ENCODE results near the gene INAFM1.

DNA sequence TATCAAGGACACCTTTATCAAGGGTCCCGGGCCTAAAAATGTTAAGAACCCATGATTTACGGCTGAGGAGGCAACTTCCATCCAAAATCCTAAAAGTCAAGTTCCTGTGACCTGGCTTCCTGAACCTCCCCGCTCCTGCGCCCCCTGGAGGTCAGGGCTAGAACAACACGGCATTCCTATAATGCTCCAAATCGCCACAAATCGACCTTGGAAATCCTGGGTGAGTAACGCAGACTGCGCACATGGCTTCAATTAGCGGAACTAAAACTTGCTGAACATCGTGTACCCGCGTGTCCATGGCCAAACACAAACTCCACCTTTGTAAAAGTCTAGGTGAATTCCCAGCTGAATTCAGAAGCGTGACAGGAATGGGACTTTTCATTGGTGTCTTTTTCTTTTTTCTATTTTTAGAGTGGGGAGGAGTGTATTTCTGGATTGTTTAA is 30.6 kb downstream of the INAFM1 start:
- TF ChIP-seq, protein P1, sequence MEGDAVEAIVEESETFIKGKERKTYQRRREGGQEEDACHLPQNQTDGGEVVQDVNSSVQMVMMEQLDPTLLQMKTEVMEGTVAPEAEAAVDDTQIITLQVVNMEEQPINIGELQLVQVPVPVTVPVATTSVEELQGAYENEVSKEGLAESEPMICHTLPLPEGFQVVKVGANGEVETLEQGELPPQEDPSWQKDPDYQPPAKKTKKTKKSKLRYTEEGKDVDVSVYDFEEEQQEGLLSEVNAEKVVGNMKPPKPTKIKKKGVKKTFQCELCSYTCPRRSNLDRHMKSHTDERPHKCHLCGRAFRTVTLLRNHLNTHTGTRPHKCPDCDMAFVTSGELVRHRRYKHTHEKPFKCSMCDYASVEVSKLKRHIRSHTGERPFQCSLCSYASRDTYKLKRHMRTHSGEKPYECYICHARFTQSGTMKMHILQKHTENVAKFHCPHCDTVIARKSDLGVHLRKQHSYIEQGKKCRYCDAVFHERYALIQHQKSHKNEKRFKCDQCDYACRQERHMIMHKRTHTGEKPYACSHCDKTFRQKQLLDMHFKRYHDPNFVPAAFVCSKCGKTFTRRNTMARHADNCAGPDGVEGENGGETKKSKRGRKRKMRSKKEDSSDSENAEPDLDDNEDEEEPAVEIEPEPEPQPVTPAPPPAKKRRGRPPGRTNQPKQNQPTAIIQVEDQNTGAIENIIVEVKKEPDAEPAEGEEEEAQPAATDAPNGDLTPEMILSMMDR (IDR thresholded peaks at IDR 0.05) = peak; percentile 96
- TF ChIP-seq USF2 (CRISPR knock-in tag; IDR thresholded peaks at IDR 0.05) (no peak), USF1 (CRISPR knock-in tag; IDR thresholded peaks at IDR 0.05) (no peak), OVOL2 (CRISPR knock-in tag; IDR thresholded peaks at IDR 0.05; ENCODE audit: borderline replicate concordance) (no peak), FOXP4 (CRISPR knock-in tag; IDR thresholded peaks at IDR 0.05) (no peak), SMAD3 (CRISPR knock-in tag; IDR thresholded peaks at IDR 0.05; ENCODE audit: borderline replicate concordance) (no peak), NR3C1 (CRISPR knock-in tag; conservative IDR thresholded peaks at IDR 0.05; ENCODE audit: low read depth) (no peak), IRF1 (CRISPR knock-in tag; IDR thresholded peaks at IDR 0.05) (no peak), KAT7 (CRISPR knock-in tag; IDR thresholded peaks at IDR 0.05; ENCODE audit: borderline replicate concordance) (no peak)
- TF ChIP-seq, protein P2, sequence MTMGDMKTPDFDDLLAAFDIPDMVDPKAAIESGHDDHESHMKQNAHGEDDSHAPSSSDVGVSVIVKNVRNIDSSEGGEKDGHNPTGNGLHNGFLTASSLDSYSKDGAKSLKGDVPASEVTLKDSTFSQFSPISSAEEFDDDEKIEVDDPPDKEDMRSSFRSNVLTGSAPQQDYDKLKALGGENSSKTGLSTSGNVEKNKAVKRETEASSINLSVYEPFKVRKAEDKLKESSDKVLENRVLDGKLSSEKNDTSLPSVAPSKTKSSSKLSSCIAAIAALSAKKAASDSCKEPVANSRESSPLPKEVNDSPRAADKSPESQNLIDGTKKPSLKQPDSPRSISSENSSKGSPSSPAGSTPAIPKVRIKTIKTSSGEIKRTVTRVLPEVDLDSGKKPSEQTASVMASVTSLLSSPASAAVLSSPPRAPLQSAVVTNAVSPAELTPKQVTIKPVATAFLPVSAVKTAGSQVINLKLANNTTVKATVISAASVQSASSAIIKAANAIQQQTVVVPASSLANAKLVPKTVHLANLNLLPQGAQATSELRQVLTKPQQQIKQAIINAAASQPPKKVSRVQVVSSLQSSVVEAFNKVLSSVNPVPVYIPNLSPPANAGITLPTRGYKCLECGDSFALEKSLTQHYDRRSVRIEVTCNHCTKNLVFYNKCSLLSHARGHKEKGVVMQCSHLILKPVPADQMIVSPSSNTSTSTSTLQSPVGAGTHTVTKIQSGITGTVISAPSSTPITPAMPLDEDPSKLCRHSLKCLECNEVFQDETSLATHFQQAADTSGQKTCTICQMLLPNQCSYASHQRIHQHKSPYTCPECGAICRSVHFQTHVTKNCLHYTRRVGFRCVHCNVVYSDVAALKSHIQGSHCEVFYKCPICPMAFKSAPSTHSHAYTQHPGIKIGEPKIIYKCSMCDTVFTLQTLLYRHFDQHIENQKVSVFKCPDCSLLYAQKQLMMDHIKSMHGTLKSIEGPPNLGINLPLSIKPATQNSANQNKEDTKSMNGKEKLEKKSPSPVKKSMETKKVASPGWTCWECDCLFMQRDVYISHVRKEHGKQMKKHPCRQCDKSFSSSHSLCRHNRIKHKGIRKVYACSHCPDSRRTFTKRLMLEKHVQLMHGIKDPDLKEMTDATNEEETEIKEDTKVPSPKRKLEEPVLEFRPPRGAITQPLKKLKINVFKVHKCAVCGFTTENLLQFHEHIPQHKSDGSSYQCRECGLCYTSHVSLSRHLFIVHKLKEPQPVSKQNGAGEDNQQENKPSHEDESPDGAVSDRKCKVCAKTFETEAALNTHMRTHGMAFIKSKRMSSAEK (CRISPR knock-in tag; IDR thresholded peaks at IDR 0.05; ENCODE audit: borderline replicate concordance) = no peak

Measured in WTC11 (cell line).